HG02840 (cell line): ENCODE results near the gene SCNN1B.
"Not testable (repeated sequence)": the region's sequence is repeated elsewhere in the genome, so short reads cannot be mapped to it uniquely, and the experiment has no call there.

ENCODE experiments used
- ATAC-seq: cut with Tn5 transposase; IDR thresholded peaks from one replicate; pipeline ENCODE4 v1.9.1; 2021; ENCODE audit warnings: mild to moderate bottlenecking, moderate library complexity, moderate number of reproducible peaks; ENCODE audit not compliant: unreplicated experiment, low FRiP score

Gene SCNN1B

GRCh38 chr16:23398987-23399805 is 97.1 kb downstream of the SCNN1B start:
- no peak for ATAC-seq

- not testable (repeated sequence) for ATAC-seq
Observed at GRCh38 chr16:23400447-23400846, 98.3 kb downstream of the SCNN1B start.

DNA sequence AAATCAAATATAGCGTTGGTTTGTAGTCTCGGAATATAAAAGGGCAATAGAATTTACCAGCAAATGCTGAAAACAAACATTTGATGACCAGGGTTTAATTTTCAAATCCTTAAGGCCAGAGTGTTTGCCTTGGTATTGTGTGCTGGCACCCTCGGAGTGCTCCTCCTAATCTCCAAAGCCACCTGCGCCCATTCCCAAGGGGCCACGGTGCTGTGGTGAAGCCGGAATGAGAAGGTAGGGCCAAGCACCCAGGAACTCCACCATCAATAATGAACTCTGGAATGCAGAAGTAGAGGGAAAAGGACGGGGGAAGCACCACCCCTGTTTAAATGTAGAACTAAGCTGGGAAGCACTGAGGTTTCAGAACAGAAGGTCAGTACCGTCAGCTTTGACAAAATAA is 99.0 kb downstream of the SCNN1B start:
- ATAC-seq = no peak

DNA sequence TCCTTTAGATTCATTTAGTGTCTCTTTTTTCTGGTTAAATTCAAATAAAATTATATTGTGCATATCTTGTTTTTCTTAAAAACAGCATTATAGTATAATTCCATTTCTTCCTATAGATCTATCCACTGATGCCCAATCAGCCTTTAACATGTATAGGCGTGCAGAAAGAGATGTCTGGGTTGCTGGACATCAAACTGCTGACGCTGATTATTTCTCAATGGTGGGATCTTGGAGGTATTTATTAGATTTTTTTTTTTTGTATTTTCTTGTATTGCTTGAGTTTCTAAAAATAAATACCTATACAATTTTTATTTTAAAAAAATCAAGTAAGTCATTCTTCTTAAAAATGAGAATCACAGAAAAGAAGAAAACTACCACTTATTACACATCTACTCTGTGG is 100.0 kb downstream of the SCNN1B start:
- ATAC-seq = no peak

- ATAC-seq = no peak
Observed at GRCh38 chr16:23403547-23403946, 101.4 kb downstream of the SCNN1B start.

DNA sequence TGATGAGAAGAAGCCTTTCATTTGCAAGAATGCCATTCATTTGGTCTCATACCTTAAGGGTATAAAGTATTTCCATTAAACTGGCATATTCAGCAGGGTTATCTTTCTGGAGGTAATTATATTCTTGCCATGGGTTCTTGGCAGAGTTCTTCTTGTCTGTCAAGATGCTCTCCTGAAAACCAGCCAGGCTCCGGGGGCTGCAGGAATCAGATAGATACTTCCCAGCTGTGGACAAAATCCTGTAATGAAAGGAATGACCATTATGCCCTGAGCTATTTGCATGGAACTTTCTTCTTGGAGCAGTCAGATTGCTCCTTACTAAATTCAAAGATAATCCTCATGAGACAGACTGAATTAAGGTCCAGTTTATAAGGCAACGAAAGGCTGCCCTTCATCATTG is 103.9 kb downstream of the SCNN1B start:
- ATAC-seq = no peak

DNA sequence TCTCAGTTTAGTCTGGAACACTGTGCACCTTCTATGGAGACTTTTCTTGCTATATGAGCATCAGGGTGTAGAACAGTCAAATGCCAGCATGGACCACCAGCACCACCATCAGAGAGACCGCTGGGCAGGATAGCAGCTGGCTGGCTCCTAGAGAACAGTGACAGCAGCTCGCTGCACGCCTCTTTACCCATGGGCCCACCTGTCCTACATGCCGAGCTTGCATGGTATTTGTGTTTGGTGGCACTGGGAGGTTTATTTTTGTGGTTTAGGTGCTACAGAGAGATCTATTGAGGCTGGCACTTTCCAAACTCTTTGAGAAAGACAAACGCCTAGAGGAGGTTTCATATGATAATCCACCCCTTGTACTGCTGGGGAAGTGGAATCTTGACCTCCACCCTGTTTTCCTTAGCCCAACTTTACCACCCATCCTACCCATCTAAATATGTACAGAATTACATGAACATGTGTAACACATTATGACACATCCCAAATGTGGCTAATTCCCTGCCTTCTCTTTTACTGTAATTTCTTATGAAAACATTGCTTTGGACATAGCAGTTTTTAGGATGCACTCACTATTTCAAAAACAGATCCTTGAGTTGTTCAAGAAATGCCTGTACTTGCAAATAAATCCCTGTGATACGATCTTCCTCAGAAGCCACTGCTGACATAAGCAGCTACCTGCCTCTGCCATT is 104.6 kb downstream of the SCNN1B start:
- no peak for ATAC-seq

DNA sequence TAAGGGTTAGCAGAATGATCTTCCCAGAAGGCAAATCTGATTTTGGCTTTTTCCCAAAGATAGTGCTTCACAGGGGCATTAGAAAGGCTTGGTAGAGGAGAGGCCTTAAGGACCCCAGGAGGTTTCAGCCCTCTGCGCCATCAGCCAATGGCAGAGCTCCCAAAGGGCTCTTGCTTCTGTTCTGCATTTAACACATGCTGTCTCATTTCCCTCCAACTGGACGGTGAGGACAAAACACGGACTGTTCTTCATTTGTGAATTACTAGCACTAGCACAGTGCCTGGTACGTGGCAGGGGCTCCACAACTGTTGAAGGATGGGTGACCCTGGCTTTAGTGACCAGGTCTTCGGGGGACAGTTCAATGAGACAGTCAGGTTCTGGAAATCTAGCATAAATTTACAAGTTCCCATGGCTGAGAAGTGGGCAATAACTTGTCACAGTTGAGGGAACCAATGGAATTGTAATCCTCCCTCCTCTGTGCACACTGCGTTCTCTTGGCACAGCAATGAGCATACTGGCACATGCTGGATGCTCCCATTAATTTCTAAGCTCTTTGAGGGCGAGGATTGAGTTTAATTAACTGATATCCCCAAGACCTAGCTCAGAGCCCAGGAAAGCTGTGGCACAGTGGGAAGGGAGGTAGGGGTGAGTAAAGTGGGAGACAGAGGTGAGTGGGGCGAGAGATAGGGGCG is 105.5 kb downstream of the SCNN1B start:
- ATAC-seq = no peak

GRCh38 chr16:23408242-23408822 is 106.2 kb downstream of the SCNN1B start:
- no peak for ATAC-seq

DNA sequence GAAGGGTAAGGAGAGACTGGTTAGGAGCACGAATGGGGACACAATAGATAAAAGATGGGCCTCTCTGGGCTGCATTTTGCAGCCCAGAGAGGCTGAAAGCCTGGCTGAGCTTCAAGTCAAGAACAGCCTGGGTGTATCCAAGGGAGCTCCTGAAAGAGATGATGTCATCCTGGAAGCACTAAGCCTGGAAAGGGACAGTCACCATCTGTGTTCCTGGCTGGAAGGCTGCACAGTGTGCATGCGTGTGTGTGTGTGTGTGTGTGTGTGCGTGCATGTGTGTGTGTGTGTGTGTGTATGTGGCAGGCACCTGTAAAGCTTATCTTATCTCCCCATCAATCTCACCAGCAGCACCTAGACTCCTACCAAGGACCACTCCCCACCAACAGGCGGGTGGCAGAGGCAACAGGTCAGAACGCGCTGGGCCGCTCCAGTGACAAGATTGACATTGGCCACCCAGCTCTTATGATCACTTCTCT is 106.8 kb downstream of the SCNN1B start:
- ATAC-seq = no peak

GRCh38 chr16:23409522-23409921 is 107.4 kb downstream of the SCNN1B start:
- no peak for ATAC-seq

DNA sequence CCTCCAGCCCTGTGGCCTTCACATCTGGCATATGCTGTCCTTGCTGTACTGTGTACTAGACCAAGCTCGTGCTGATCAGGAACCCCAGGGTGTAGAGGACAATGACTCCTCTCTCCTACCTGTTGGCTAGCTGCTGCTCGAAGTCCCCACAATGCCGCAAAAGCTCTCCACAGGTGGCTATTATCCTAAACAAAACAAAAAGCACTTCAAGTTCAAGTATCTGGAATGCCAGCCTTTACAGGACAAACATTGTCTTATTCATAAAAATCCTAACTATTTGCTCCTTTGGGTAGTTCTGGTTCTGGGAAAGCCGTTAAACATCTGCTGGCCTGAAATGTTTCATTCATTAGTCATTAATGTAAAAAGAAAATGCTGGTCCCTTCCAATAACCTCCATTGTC is 108.1 kb downstream of the SCNN1B start:
- ATAC-seq = no peak

DNA sequence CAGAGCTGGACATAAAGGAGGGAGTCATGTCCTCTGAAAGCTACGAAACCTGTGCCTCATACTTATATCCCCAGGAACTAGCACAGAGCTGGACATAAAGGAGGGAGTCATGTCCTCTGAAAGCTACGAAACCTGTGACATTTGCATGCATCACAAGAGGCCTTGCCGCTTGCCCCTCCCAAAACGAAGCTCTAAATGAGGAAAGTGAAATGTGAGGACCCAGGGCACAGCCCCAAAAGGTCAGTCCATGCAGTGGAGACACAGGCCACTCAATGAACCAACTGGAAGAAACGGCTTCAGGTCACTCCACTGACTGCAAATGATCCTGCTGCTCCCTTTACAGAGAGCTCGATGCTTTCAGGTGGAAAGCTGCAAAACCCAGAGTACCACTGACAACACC is 112.6 kb downstream of the SCNN1B start:
- ATAC-seq = no peak

GRCh38 chr16:23416816-23417215 is 114.7 kb downstream of the SCNN1B start:
- ATAC-seq = no peak

DNA sequence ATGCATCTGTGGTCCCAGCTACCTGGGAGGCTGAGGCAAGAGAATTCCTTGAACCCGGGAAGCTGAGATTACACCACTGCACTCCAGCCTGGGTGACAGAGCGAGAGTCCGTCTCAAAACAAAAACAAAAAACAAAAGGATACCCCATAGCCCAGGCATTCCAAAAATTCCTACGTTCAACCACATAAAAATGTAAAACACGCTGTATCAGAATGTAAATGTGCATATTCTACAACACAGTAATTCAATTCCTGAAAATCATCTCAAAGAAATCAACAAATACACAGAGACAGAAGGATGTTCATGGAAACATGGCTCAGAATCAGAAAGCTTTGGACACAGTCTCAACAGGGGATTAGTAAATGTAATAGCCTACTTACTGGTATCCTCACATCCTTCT is 117.9 kb downstream of the SCNN1B start:
- ATAC-seq = no peak

GRCh38 chr16:23423496-23424049 is 121.5 kb downstream of the SCNN1B start:
- ATAC-seq = no peak

GRCh38 chr16:23424292-23424958 is 122.3 kb downstream of the SCNN1B start:
- no peak for ATAC-seq

- ATAC-seq = no peak
Observed at GRCh38 chr16:23428351-23428750, 126.2 kb downstream of the SCNN1B start.
